Measurements from ENCODE around the gene FOXN3.

FOXN3 gene, protein sequence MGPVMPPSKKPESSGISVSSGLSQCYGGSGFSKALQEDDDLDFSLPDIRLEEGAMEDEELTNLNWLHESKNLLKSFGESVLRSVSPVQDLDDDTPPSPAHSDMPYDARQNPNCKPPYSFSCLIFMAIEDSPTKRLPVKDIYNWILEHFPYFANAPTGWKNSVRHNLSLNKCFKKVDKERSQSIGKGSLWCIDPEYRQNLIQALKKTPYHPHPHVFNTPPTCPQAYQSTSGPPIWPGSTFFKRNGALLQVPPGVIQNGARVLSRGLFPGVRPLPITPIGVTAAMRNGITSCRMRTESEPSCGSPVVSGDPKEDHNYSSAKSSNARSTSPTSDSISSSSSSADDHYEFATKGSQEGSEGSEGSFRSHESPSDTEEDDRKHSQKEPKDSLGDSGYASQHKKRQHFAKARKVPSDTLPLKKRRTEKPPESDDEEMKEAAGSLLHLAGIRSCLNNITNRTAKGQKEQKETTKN
- 74.5 to 107 reads per million in 2 experiments for total RNA-seq

DNA sequence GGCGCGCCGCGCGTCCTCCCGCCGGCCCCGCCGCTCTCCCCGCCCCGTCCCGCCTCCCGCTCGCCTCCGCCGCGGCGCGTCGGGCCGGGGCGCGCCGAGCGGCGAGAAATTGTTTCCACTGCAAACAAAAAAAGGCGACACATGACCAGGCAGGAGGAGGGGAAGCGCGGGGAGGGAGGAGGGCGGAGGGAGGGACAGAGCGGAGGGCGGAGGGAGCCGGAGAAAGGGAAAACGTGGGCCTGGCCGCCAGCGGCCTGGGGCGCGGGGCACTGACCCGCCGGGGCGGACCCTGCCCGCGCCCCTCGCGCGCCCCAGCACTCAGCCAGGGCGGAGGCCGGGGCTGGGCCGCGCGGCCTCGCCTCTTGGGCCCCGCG is at the start of gene FOXN3:
Gene FOXN3, minus strand, starts transcription at position 143 of the 374 bp plus-strand sequence. CDS start 4,757 bp downstream, outside the sequence.
- DNase-seq (ENCODE audit: low read depth): peak; percentile 85

DNA sequence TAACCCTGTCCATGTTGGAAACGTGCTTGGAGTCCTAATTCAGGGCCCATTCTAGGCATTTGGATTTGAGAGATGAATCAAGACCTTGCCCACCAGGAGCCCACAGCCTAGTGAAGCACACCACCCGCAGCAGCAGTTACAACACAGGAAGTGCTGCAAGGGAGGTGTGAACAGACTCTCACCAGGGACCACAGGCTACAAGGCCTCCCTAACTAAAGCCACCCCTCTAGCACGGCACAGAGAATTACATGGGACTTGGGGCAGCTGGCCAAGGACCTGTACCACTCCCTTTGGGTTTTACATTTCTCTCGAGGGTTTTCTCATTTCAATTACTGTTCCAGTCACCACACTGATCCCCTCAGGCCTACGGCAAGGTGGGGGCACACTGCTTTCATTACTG is 49.5 kb upstream of the FOXN3 start:
- DNase-seq (ENCODE audit: low read depth): no peak

GRCh38 chr14:89465876-89466275 is 48.8 kb upstream of the FOXN3 start:
- DNase-seq (ENCODE audit: low read depth): no peak

DNA sequence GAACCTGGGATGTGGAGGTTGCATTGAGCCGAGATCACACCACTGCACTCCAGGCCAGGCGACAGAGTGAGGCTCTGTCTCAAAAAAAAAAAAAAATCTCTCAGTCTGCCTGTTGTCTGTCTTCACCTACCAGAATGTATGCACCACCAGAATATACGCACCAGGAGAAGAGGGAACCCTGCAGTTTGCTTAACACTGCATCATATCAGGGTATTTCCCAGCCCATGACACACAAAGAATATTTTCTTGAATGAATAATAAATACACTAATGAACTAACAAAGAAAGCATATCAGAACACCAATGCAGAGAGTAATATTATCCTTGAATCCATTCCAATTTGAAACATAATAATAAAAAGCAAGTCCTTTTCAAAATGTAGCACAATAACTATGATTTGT is 44.2 kb upstream of the FOXN3 start:
- DNase-seq (ENCODE audit: low read depth): no peak

DNA sequence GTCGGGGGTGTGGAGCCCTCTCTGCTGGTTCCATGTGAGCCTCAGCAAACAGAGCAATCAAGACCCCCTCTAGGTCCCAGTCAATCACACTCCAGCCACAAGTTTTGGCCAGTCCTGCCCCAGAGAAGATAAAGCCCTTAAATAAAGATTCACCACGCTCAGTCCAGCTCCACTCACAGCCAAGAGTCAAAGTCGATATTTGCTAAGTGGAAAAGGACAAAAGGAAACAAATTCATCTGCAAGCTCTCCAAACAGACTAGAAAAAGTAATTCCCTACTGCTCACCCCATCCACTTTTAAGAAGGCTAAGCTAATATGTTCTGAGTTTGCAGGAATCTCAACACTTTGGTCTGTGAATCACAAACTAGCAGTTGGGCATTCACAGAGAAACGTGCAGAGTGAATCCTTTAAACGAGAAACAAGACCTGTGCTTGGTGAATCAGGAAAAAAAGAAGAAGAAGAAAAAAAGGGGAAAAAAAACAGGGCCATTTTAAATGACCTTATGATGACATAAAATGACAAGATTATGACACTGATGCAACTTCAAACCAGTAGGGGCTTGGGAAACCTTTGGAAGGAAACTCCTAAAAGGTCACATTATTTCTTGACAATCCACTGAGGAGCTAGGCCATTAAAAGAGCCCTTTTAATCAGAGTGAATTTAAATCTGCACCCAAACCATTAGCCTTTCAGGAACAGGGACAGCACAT is 41.8 kb upstream of the FOXN3 start:
- DNase-seq (ENCODE audit: low read depth): no peak

GRCh38 chr14:89457007-89457406 is 40.0 kb upstream of the FOXN3 start:
- no peak for DNase-seq (ENCODE audit: low read depth)

DNA sequence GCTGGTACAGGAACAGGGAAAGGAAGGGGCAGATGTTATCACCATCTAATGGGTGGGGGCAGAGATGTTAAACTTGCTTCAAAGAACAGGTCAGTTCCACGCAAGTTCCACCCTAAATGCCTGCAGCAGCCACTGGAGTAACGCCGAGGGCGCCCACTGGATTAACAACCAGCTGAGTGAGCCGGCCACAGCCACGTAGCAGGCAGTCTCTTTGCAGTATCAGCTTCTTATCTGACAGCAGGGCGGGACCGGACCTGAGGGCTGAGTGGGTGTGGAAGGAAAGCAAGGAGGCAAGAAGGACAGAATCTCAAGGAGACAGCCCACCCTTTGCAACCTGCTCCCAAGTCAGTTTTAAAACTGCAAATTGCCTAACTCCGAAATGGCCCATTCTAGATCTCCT is 38.4 kb upstream of the FOXN3 start:
- no peak for DNase-seq (ENCODE audit: low read depth)

GRCh38 chr14:89454996-89455395 is 38.0 kb upstream of the FOXN3 start:
- no peak for DNase-seq (ENCODE audit: low read depth)

- DNase-seq (ENCODE audit: low read depth): no peak
Observed at GRCh38 chr14:89452281-89452680, 35.2 kb upstream of the FOXN3 start.

- DNase-seq (ENCODE audit: low read depth): no peak
Observed at GRCh38 chr14:89451229-89451628, 34.2 kb upstream of the FOXN3 start.

GRCh38 chr14:89447182-89447944 is 30.3 kb upstream of the FOXN3 start:
- no peak for DNase-seq (ENCODE audit: low read depth)

DNA sequence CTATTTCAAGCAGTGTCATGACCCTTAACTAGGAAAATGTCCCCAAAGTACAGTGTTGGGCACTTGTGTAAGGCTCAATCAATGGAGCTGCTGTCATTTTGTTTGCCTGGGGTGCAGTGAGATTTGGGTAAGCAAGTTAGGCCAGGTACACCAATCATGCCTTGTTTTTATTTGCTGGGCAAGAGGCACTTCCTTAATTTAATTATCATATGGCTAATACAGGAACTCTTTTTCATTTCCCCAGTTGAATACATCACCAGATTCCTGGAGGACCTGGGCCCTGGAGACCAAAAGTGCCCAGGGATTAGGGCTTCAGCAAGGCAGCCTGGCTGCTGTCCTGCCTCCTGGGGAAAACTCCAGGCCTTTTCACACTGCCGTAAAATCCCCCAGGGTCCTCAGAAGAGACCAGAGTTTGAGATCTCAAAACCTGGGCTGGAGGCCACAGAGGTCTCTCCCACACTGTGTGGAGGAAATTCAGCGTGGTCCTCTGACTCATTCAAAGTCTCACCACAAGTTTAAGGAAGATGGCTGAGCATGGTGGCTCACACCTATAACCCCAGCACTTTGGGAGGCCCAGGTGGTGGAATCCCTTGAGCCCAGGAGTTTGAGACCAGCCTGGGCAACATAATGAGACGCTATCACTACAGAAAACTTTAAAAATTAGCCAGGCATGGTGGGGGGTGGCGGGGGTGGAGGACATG is 28.4 kb upstream of the FOXN3 start:
- no peak for DNase-seq (ENCODE audit: low read depth)

DNA sequence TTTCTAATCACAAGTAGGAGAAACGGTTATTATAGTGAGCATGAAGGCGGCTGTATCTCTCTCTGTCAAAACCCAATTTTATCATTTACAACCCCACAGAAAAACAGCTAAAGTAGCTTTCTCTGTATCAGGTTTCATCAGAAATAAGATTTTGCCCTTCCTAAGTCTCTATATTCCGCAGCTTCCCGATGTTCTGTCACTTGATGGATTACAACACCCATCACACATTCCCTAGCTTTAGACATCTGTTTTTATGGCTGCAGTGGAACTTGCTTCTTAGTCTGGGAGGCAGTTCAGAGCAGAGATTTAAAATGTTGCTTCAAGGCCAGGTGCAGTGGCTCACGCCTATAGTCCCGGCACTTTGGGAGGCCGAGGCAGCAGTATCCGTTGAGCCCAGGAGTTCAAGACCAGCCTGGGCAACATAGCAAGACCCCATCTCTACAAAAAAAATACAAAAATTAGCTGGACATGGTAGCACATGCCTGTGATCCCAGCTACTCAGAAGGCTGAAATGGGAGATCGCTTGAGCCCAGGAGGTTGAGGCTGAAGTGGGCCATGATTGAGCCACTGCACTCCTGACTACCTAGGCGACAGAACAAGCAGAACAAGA is 27.6 kb upstream of the FOXN3 start:
- DNase-seq (ENCODE audit: low read depth): no peak

DNA sequence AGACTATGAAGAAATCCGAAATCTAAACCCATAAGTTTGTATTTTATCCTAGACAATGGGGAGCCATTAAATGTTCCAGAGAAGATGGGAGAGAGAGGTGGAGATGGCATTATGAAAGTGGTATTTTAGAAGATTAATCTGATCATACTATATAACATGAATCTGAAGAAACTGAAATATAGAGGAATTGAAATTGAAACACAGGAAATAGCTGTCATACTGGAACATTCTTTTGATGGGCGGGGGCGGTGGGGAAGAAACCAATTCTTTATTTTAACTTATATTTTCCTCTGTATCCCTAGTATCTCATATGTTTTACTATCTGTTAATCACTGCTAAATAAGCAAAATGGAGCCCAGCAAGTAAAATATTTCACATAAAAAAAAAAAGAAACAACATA is 27.0 kb upstream of the FOXN3 start:
- DNase-seq (ENCODE audit: low read depth): no peak

DNA sequence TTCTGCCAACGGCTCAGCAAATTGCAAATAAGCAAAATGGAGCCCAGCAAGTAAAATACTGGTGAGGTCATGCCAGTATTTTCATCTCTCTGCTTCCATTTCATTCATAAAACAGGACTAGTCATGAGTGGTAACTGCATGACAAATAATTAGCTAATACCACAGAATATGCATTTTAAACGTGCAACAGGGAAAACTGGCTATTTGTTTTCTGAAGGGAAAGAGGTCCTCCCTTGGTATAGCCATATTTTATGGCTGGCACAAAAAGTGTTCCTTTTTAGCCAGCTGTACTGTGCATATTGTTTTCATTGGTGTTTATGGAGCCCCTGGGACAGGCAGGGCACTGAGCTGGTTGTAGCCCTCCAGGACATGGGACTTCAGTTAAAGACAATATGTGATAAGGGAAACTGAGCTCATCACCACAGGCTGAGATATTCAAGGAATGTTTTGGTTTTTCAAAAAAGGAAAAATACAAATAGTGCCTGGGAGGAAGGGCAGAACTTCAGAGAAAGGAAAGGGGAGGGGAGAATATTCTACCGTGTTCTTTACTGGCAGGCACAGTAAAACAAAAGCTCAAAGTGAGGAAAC is 26.1 kb upstream of the FOXN3 start:
- no peak for DNase-seq (ENCODE audit: low read depth)

DNA sequence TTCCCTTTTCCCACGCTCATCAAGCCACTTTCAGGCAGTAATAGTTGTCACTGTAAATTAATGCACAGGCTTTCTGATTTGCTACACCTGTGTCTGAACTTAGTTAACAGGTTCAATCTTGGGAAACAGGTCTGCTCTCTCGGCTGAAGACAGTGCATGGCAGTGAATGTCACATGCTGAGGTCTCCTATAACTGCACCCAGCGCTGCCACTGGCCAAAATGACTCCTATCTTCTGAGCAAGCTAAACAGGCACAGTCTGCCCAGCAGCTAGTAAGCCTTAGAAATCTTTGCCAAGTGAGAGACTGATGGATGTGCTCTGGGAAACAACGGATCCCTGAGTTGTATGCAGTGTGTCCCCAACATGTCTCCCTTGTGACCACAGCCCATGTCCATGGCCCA is 25.2 kb upstream of the FOXN3 start:
- no peak for DNase-seq (ENCODE audit: low read depth)

DNA sequence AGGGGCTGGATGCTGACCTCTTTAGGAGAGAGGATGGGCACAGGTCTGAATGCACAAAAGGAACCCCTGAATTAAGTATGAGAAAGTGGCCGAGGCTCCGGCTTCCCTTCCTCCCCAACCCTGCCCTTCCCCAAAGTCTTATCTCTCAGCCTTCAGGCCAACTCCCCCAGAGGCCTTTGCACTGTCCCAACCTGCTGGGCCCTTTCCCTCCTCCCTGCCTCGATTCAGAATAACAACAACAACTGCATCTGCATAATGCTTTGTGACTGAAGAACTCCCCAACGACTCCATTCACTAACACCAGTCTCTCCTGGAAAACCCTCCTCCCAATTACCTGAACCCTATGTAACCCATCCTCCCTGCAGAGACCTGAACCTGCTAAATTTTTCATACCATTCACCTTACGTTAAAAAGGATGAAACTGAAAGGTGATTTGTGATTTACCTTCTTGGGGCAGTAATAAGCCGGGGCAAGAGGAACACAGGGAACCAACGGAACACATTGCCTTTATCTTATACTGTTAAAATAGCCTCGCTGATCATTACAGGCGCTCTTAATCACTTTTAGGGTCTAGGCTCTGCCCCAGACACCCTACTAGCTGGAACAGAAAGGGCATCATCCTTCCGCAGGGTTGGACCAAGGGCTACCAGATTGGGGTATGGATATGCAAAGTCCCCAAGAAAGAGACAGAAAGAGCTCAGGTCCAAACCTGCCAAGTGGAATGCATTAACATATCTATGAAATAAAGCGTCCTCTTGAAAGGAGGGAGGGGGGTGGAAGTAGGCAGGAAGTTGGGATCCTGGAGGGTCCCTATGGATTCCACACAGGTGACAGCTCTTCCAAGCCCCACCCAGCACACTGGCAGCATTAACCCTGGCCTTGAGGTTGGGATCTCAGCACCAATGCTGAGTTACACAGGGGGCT is 24.2 kb upstream of the FOXN3 start:
- DNase-seq (ENCODE audit: low read depth): no peak

DNA sequence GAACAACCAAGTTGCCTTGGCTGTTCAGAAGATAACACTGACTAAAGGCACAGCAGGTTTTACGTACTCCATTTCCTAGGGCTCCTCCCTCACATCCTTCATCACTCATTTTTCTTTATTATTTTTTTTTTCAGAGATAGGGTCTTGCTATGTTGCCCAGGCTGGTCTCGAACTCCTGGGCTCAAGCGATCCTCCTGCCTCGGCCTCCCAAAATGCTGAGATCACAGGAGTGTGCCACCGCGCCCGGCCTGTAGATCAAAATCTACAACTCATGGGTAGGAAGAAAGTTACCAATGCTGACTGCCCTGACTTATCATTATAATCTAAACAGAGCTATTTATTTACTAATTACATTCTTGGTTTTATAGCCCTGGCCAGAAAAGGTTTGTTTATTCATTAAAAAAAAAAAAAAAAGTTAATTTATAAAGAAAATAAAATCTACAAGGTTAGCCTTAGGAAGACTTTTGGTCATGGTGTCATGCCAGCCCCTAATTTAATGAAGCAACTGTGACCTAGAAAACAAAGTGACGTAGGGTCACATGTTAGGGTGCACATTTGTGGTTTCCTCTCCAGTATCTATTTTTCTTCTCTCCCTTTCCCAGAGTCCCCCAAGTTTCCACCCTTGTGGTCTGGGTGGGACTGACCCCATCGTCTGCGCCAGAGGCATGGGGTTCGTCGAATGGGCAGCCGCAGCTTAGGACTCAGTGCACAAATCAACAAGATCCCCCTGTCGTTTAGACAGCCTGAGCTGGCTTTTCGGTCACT is 19.0 kb upstream of the FOXN3 start:
- no peak for DNase-seq (ENCODE audit: low read depth)

DNA sequence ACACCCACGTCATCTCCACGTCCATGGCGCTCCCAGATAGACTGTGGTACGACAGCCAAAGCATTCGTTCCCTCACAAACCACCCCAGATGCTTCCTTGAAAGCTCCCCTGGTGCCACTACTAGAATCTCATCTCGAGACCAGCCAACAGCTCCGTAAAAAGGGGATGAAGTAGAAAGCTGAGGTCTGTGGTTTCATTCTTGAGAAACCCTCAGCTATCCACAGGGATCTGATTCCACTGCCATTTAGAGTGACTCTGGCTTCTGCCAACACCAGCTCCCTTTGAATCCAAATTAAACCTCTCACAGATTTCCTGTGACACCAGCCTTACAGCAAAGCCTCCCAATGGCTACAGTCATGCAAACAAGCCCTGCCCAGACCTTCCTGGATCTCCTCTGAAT is 18.5 kb upstream of the FOXN3 start:
- no peak for DNase-seq (ENCODE audit: low read depth)
